H1 (cell line): ENCODE results near the gene TTC28.

ENCODE experiments used
- TAF1 ChIP-seq: IDR thresholded peaks from 2 replicates; pipeline ENCODE4 v1.6.1; 2011; ENCODE audit warnings: mild to moderate bottlenecking, low read depth, low read length
- TCF12 ChIP-seq: IDR thresholded peaks from 2 replicates; pipeline ENCODE4 v1.6.1; 2011; ENCODE audit warnings: low read depth, mild to moderate bottlenecking, low read length
- YY1 ChIP-seq: IDR thresholded peaks from 2 replicates; pipeline ENCODE4 v1.6.1; 2011; ENCODE audit warnings: low read depth, mild to moderate bottlenecking, low read length

DNA sequence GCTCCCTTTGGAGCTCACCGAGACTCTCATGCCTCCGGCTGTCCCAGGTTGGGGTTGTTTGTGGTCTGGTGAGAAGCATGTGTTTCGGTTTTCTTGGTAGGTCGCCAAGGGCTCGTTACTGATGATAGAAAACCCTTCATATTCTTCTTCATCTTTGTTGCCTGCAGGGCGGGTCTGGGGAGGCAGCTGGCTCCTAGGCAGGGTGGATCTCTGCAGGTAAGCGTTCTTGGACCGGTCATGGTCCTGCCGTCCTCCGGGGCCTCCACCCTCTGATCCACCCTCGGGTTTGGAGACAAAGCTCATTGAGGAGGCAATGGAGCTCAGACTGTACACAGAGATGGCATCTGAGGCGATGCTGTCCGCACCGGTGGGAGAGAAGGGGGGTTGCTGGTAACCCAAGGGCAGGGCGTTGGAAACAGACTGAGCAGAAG is 696.3 kb downstream of the TTC28 start:
- TF ChIP-seq YY1 (no peak), TAF1 (no peak), TCF12 (no peak)
